Upper lobe of left lung (tissue), 6 donors: ENCODE results near the gene MPV17. TPM values are rescaled to one million over a fixed set of nuclear protein-coding genes. Genes with fewer than 3 reads are reported as not detected.

Experiments used
- ATAC-seq, 2 donors: fragments of 200-7000 bp; cut with Tn5 transposase; one replicate each; pipeline ENCODE4 v1.9.1; 2022; ENCODE audit warnings: mild to moderate bottlenecking in 2 of 2, moderate library complexity in 2 of 2; ENCODE audit not compliant: low FRiP score in 2 of 2
- DNase-seq, 2 donors: peaks; one replicate each; pipeline ENCODE4 v3.0.0-alpha.2; 2019 to 2020
- H3K27ac ChIP-seq, 4 donors: fragments of 200-600 bp; sonication (generic); one replicate each; pipeline ENCODE4 v1.5.1; 2016 to 2019
- H3K27me3 ChIP-seq, 4 donors: fragments of 200-600 bp; sonication (generic); one replicate each; pipeline ENCODE4 v1.5.1; 2017 to 2019
- H3K36me3 ChIP-seq, 4 donors: fragments of 200-600 bp; sonication (generic); one replicate each; pipeline ENCODE4 v1.5.1; 2016 to 2019
- H3K4me1 ChIP-seq, 4 donors: fragments of 200-600 bp; sonication (generic); one replicate each; pipeline ENCODE4 v1.5.1; 2018 to 2019
- H3K4me3 ChIP-seq, 4 donors: fragments of 200-600 bp; sonication (generic); one replicate each; pipeline ENCODE4 v1.5.1; 2017 to 2019; ENCODE audit warnings: mild to moderate bottlenecking in 2 of 4, moderate library complexity in 1 of 4
- H3K9me3 ChIP-seq, 4 donors: fragments of 200-600 bp; sonication (generic); one replicate each; pipeline ENCODE4 v1.5.1; 2018 to 2019
- CTCF ChIP-seq, 6 experiments: fragments of 450-650 bp in 4 of 6; fragments of 200-600 bp in 2 of 6; sonication (generic) in 2 of 6; IDR thresholded peaks; one replicate each; pipeline ENCODE4 v1.5.1; 2016 to 2019; ENCODE audit warnings: antibody characterized with exemption in 6 of 6
- EP300 ChIP-seq, 4 donors: sonication (generic); formaldehyde crosslinking; IDR thresholded peaks; one replicate each; pipeline ENCODE4 v1.5.1; 2017; ENCODE audit warnings: antibody characterized with exemption in 4 of 4, control low read depth in 2 of 4
- POLR2A ChIP-seq, 4 donors: fragments of 450-650 bp; IDR thresholded peaks; one replicate each; pipeline ENCODE4 v1.5.1; 2016 to 2017; ENCODE audit warnings: antibody characterized with exemption in 4 of 4, mild to moderate bottlenecking in 2 of 4
- POLR2AphosphoS5 ChIP-seq, 2 donors: sonication (generic); formaldehyde crosslinking; IDR thresholded peaks; one replicate each; pipeline ENCODE4 v1.5.1; 2017; ENCODE audit warnings: antibody characterized with exemption in 2 of 2
- WGBS, 2 donors: methylation state at CpG; one replicate each; pipeline ENCODE4 v1.1.5; 2017 to 2018; 5-methylcytosine and 5-hydroxymethylcytosine counted together
- total RNA-seq, 6 donors: library from RNA; depleted of rRNA in 4 of 6; stranded (reverse); fragments of >200 nt in 4 of 6; gene quantifications; one replicate each; pipeline versions ENCODE4 v1.1.0 to v1.2.1, GENCODE V29; 2016 to 2021
- donor health status: DM: no; HTN: no; CAD: no; lungs with moderate emphysema.
- donor health status: DM: no; HTN: yes; CAD: no; lungs with severe emphysema.

The MPV17 gene
- total RNA-seq, 6 donors from 2014 or later: 51.2 to 99.3 (median 75.9) TPM

GRCh38 chr2:27282892-27283291 lies 40.0 kb downstream of the MPV17 start:
- Histone ChIP-seq H3K4me1 (peaks cover 0 to 5% (median 0%) of the 10 kb centered on the region in 4 donors), H3K4me3 (no peak overlapping the region), H3K9me3 (no peaks in the 10 kb centered on the region), H3K27me3 (no peaks in the 10 kb centered on the region), H3K36me3 (no peaks in the 10 kb centered on the region), H3K27ac (no peak overlapping the region)
- DNase-seq: no peak
- WGBS, 2 donors: 39 to 53% methylated on average over 5 of the region's 5 CpGs
- TF ChIP-seq POLR2AphosphoS5 (IDR thresholded peaks at IDR 0.05) (no peak), CTCF (IDR thresholded peaks at IDR 0.05) (no peak), POLR2A (IDR thresholded peaks at IDR 0.05) (no peak), EP300 (IDR thresholded peaks at IDR 0.05) (no peak)
- no peak for ATAC-seq

- ATAC-seq (no peak), DNase-seq (no peak)
- WGBS, 2 donors: 75 to 79% methylated on average over 5 of the region's 5 CpGs
- H3K36me3 ChIP-seq: no peaks in the 10 kb centered on the region
- no peak for TF ChIP-seq EP300 (IDR thresholded peaks at IDR 0.05)
- TF ChIP-seq POLR2A (IDR thresholded peaks at IDR 0.05): no peak
- no peak for TF ChIP-seq POLR2AphosphoS5 (IDR thresholded peaks at IDR 0.05)
- no peak for TF ChIP-seq CTCF (IDR thresholded peaks at IDR 0.05)
- peaks cover 0 to 5% (median 0%) of the 10 kb centered on the region in 4 donors for H3K4me1 ChIP-seq
- no peak within 1 kb of the TSS for H3K4me3 ChIP-seq
- H3K9me3 ChIP-seq: no peaks in the 10 kb centered on the region
- no peak within 1 kb of the TSS for H3K27ac ChIP-seq
- H3K27me3 ChIP-seq: no peaks in the 10 kb centered on the region
Observed at GRCh38 chr2:27281855-27282559, 40.9 kb downstream of the MPV17 start, which contains the start of gene TRIM54. Gene TRIM54, plus strand, starts transcription at chr2:27282429. Its CDS starts 303 bp downstream, at chr2:27282732.

GRCh38 chr2:27281442-27281841 lies 41.5 kb downstream of the MPV17 start:
- H3K27me3 ChIP-seq: no peaks in the 10 kb centered on the region
- no peaks in the 10 kb centered on the region for H3K9me3 ChIP-seq
- no peaks in the 10 kb centered on the region for H3K36me3 ChIP-seq
- DNase-seq (no peak), ATAC-seq (no peak)
- H3K4me1 ChIP-seq: peaks cover 0 to 6% (median 0%) of the 10 kb centered on the region in 4 donors
- H3K4me3 ChIP-seq: no peak overlapping the region
- TF ChIP-seq POLR2A (IDR thresholded peaks at IDR 0.05) (no peak), CTCF (IDR thresholded peaks at IDR 0.05) (no peak), POLR2AphosphoS5 (IDR thresholded peaks at IDR 0.05) (no peak), EP300 (IDR thresholded peaks at IDR 0.05) (no peak)
- 68 to 76% methylated on average over 3 of the region's 3 CpGs for WGBS, 2 donors
- H3K27ac ChIP-seq: no peak overlapping the region

- TF ChIP-seq POLR2AphosphoS5 (IDR thresholded peaks at IDR 0.05): no peak
- no peak for TF ChIP-seq CTCF (IDR thresholded peaks at IDR 0.05)
- no peak for TF ChIP-seq POLR2A (IDR thresholded peaks at IDR 0.05)
- no peak for TF ChIP-seq EP300 (IDR thresholded peaks at IDR 0.05)
- Histone ChIP-seq H3K27me3 (no peaks in the 10 kb centered on the region), H3K27ac (no peak overlapping the region), H3K36me3 (no peaks in the 10 kb centered on the region), H3K4me3 (no peak overlapping the region), H3K9me3 (no peaks in the 10 kb centered on the region), H3K4me1 (peaks cover 0 to 10% (median 2%) of the 10 kb centered on the region in 4 donors)
- 61 to 67% methylated on average over 3 of the region's 3 CpGs for WGBS, 2 donors
- ATAC-seq (no peak), DNase-seq (no peak)
Observed at GRCh38 chr2:27280826-27281225, 42.1 kb downstream of the MPV17 start.

GRCh38 chr2:27278010-27278409 lies 44.9 kb downstream of the MPV17 start:
- Histone ChIP-seq H3K4me1 (peaks cover 0 to 10% (median 2%) of the 10 kb centered on the region in 4 donors), H3K4me3 (no peak overlapping the region), H3K27me3 (no peaks in the 10 kb centered on the region), H3K27ac (no peak overlapping the region), H3K9me3 (no peaks in the 10 kb centered on the region), H3K36me3 (no peaks in the 10 kb centered on the region)
- no peak for DNase-seq
- ATAC-seq: no peak
- WGBS, 2 donors: 75 to 76% methylated on average over 1 of the region's 1 CpG
- TF ChIP-seq POLR2A (IDR thresholded peaks at IDR 0.05): no peak
- no peak for TF ChIP-seq EP300 (IDR thresholded peaks at IDR 0.05)
- no peak for TF ChIP-seq CTCF (IDR thresholded peaks at IDR 0.05)
- TF ChIP-seq POLR2AphosphoS5 (IDR thresholded peaks at IDR 0.05): no peak
